G401 (cell line): ENCODE measurements around the gene MAP3K19. TPM values are rescaled to one million over a fixed set of nuclear protein-coding genes. Genes with fewer than 3 reads are reported as not detected.
A peak's percentile ranks its signal among the peaks of the same experiment; 100 is the strongest.

Source experiments
- DNase-seq: peaks from one replicate; pipeline ENCODE4 v3.0.0-alpha.2; 2015; ENCODE audit warnings: low spot score
- in situ Hi-C: cut with HindIII; loops from 2 replicates; pipeline ENCODE4 v1.10.0; 2016; ENCODE audit warnings: low sequenced_read_pairs, mixed read lengths
- total RNA-seq: library from RNA; depleted of rRNA; stranded (reverse); fragments of >200 nt; shearing (Covaris generic); gene quantifications from 2 replicates; pipeline ENCODE4 v1.2.3, GENCODE V29; 2014; rRNA removed

The MAP3K19 gene
- total RNA-seq, 1 experiment from 2014 or later, result not detected

DNA sequence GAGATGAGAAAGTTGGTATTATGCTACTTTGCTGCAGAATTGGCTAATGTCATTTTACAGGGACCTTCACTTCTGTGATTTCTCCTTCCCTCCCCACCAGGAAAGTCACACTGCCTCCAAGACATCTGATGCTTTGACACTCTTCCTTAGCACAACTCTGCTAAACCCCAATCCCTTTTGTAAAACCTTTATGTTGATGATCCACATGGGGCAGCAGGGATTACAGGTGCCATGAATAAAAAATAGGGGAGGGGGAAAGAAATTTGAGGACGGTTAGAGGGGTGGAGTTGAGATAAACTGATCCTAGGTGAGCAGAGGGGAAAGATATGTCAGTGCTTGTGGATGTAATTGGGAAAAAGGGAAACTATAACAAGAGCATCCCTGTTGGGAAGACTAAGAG, 102.3 kb downstream of the MAP3K19 start:
- in situ Hi-C loops, result no loop called here
- no peak for DNase-seq

GRCh38 chr2:134943540-134943939, 103.7 kb downstream of the MAP3K19 start:
- no peak for DNase-seq
- in situ Hi-C loops, result no loop called here

DNA sequence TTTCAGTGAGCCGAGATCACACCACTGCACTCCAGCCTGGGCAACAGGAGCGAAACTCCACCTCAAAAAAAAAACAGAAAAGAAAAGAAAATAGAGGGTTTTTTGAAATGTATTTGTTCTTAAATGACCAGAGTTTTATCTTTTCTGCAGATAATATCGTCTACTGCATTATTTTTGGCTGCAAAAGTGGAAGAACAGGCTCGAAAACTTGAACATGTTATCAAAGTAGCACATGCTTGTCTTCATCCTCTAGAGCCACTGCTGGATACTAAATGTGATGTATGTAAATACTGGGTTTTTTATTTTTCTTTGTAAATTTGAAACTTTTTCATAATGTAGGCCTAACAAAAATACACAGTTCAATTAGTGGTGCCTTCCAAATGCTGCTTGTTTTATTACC, 110.6 kb downstream of the MAP3K19 start:
- DNase-seq, result no peak
- in situ Hi-C loops, result no loop called here

DNA sequence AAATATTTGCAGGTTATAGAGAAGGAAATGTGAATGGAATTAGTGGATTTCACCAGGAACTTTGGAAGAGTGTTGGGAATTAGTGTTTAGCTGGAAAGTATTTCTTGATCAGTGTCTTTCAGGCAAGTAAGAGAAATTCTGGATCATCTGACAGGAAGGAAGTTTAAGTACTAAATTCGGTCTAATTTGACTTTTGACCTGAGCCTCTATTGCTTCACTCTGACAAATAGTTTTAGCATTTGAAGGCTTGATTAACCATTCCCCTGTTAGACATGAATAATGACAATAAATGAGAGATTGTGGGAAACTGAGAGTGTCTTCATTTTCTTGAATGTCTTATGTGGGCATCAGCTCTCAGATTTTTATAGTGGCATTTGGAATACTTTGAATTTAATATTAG, 112.6 kb downstream of the MAP3K19 start:
- in situ Hi-C loops, result no loop called here
- no peak for DNase-seq

- DNase-seq, result no peak
- in situ Hi-C loops, result no loop called here
These were observed 113.1 kb downstream of the MAP3K19 start for GRCh38 chr2:134934150-134934549.

DNA sequence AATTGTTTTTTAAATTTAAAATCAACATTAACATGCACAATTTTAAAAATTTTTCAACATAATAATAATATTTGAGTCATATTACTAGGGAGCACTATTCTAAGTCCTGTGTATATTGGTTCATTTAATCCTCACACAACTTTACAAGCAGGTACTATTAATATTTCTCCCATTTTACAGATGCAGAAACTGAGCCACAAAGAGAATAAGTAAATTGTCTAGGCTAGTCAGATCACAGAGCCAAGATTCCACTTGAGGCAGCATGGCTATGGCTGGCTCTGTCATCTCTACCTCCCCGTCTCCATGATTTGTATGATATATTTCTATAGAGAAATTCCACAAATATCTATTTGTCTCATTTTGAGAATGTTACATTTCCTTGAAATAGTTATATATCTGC, 113.5 kb downstream of the MAP3K19 start:
- in situ Hi-C loops, result no loop called here
- no peak for DNase-seq

DNA sequence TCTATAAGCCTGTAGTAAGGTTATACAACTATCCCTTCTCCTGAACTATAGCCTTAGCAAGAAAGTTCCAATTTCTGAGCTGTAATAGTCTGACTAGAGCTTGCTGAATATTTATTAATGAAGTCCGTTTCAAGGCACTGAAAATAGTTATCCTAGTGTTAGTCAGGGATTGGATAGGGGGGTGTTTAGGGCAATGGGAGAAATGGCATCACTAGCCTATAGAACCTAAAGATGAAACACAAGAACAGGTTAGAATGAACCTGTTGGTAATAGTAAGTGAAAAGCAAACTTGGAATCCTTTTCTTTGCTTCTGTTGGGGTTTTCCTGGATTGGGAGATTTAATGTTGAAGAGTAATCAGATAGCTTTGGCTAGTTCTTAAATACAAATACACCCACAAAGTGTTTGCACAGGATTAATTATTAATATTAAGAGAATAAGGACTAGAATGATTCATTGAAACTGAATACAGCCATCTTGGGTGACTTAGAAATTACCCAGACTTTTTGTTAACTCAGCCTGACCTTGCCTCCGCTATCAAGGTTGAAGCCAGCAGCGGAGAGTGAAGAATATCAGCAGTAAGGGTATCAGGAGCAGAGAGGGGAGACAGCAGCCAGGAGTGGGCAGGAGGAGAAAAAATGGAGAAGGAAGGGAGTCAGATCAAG, 114.3 kb downstream of the MAP3K19 start:
- DNase-seq, result no peak
- in situ Hi-C loops, result no loop called here

GRCh38 chr2:134927195-134927594, 120.1 kb downstream of the MAP3K19 start:
- in situ Hi-C loops, result no loop called here
- no peak for DNase-seq

GRCh38 chr2:134926231-134926931, 120.9 kb downstream of the MAP3K19 start:
- no peak for DNase-seq
- in situ Hi-C loops, result no loop called here

GRCh38 chr2:134924912-134925311, 122.3 kb downstream of the MAP3K19 start:
- no peak for DNase-seq
- in situ Hi-C loops, result no loop called here

- no peak for DNase-seq
- in situ Hi-C loops, result no loop called here
These were observed 127.7 kb downstream of the MAP3K19 start for GRCh38 chr2:134919341-134920210.

- DNase-seq, result peak; percentile 97
- in situ Hi-C loops, result no loop called here
These were observed 128.5 kb downstream of the MAP3K19 start, which contains the start of gene CCNT2 for GRCh38 chr2:134918526-134919340. Gene CCNT2 (plus strand): TSS chr2:134918822. CDS start chr2:134918855, 33 bp downstream.

GRCh38 chr2:134917888-134918525, 129.2 kb downstream of the MAP3K19 start:
- in situ Hi-C loops, result no loop called here
- DNase-seq, result no peak

DNA sequence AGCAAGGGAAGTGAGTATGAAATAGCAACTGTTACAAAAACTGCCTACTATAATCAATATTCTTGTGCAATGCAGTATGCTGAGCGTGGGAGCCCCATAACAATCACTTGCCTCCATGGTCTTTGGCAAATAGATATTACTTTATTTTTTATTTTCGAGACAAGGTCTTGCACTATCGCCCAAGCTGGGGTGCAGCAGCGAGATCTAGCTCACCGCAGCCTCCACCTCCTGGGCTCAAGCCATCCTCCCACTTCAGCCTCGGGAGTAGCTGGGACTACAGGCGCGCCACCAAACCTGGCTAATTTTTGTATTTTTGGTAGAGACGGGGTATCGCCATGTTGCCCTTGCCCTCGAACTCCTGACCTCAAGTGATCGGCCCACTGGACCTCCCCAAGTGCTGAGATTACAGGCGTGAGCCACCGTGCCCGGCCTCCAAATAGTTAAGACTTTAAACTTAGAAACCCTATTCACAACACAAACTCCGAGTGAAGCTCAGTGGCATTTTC, 129.8 kb downstream of the MAP3K19 start:
- in situ Hi-C loops, result no loop called here
- no peak for DNase-seq

Other genes starting within 250 kb of the MAP3K19 start
- gene ACMSD, start 208.8 kb downstream of the MAP3K19 start, total RNA-seq, result not detected in 2 replicates
- gene CCNT2, start 128.6 kb downstream of the MAP3K19 start, total RNA-seq, result 18.3 and 20.5 TPM in 2 replicates
- 35.0 and 57.4 TPM in 2 replicates for gene RAB3GAP1, start 4.8 kb upstream of the MAP3K19 start, total RNA-seq